Neural crest cell (in vitro differentiated cells): ENCODE data around the gene YIF1A. TPM values are rescaled to one million over a fixed set of nuclear protein-coding genes. Genes with fewer than 3 reads are reported as not detected.

Source experiments
- DNase-seq: peaks from one replicate; pipeline ENCODE4 v3.0.0; 2021; ENCODE audit warnings: low read depth, mixed read lengths, low spot score
- H3K27ac Mint-ChIP-seq: one replicate; pipeline ENCODE4 v1.8.0; 2021; ENCODE audit warnings: mild to moderate bottlenecking, mixed read lengths; ENCODE audit not compliant: unreplicated experiment
- H3K27me3 Mint-ChIP-seq: 2 replicates; pipeline ENCODE4 v1.8.0; 2021; ENCODE audit warnings: low read depth, mild to moderate bottlenecking, mixed read lengths
- H3K36me3 Mint-ChIP-seq: 2 replicates; pipeline ENCODE4 v1.8.0; 2021; ENCODE audit warnings: low read depth, mild to moderate bottlenecking, mixed read lengths
- H3K4me1 Mint-ChIP-seq: 2 replicates; pipeline ENCODE4 v1.8.0; 2021; ENCODE audit warnings: mixed read lengths
- H3K4me3 Mint-ChIP-seq: one replicate; pipeline ENCODE4 v1.8.0; 2021; ENCODE audit warnings: mild to moderate bottlenecking, mixed read lengths
- H3K9me3 Mint-ChIP-seq: 2 replicates; pipeline ENCODE4 v1.8.0; 2021; ENCODE audit warnings: mixed read lengths
- long read RNA-seq: library from polyadenylated mRNA; unstranded; transcript quantifications from one replicate; pipeline ENCODE4 v2.0.0, GENCODE V29; 2020
- total RNA-seq: library from RNA; stranded (reverse); gene quantifications from 2 replicates; pipeline ENCODE4 v1.2.1, GENCODE V29; 2021
- TF ChIP-seq, protein P1 (sequence below): fragments of 200-600 bp; sonication (generic); conservative IDR thresholded peaks from 2 replicates; pipeline ENCODE4 v1.5.0; 2021; ENCODE audit warnings: antibody characterized with exemption, mild to moderate bottlenecking

Gene YIF1A, protein sequence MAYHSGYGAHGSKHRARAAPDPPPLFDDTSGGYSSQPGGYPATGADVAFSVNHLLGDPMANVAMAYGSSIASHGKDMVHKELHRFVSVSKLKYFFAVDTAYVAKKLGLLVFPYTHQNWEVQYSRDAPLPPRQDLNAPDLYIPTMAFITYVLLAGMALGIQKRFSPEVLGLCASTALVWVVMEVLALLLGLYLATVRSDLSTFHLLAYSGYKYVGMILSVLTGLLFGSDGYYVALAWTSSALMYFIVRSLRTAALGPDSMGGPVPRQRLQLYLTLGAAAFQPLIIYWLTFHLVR
- 59.4 and 60.9 TPM in 2 replicates for total RNA-seq
- long read RNA-seq, transcript YIF1A-203 (8 exons, 1,124 nt): major isoform, 12 of 14 reads
- long read RNA-seq, partial matches to known transcripts: 0 of 14 reads
- long read RNA-seq, other reads (novel, unspliced or antisense): 1 of 14 reads

DNA sequence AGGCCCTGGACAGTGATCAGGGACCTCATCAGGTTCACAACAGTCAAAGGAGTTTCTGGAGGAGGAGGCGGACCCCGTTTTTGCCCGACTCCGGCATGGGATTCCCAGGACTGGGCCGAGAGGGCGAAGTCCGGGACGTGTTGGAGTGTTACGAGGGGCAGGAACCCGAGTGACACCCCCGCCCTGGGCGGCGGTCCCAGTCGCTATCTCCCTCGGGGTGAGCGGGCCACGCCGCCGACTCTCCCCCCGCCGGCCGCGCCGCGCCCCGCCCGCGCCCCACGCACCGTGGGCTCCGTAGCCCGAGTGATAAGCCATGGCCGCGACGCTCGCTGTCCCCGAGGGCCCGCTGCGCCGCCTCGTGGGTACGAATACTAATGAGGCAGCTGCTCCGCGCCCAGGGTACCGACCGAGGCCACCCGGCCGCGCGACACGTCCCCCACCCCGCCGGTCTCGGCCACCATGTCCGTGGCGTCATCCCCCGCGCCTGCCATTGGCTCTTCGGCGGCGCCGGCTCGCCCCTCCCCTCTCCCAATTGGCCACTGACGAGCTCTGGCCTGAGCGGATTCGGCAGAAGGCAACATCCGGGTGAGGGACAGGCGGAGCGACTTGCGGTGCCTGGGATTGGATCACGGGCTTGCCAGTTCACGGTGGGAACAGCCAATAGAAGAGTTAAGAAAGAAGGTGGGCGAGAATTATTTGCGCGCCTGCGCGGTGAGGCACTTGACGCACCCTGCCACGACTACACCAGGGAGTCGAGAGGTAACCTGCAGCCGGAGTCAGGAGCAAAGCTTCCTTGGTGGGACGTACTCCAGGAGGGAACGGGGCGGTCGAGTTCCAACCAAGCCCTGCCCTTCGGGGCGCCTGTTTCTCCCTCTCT, at the start of gene YIF1A:
YIF1A (minus strand) TSS at position 473 of the 877 bp plus-strand sequence; CDS start at position 315, 158 bp downstream.
- TF ChIP-seq, protein P1, sequence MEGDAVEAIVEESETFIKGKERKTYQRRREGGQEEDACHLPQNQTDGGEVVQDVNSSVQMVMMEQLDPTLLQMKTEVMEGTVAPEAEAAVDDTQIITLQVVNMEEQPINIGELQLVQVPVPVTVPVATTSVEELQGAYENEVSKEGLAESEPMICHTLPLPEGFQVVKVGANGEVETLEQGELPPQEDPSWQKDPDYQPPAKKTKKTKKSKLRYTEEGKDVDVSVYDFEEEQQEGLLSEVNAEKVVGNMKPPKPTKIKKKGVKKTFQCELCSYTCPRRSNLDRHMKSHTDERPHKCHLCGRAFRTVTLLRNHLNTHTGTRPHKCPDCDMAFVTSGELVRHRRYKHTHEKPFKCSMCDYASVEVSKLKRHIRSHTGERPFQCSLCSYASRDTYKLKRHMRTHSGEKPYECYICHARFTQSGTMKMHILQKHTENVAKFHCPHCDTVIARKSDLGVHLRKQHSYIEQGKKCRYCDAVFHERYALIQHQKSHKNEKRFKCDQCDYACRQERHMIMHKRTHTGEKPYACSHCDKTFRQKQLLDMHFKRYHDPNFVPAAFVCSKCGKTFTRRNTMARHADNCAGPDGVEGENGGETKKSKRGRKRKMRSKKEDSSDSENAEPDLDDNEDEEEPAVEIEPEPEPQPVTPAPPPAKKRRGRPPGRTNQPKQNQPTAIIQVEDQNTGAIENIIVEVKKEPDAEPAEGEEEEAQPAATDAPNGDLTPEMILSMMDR: no peak
- DNase-seq: peak; percentile 95
- no peaks in the 10 kb centered on the region for H3K9me3 Mint-ChIP-seq

DNA sequence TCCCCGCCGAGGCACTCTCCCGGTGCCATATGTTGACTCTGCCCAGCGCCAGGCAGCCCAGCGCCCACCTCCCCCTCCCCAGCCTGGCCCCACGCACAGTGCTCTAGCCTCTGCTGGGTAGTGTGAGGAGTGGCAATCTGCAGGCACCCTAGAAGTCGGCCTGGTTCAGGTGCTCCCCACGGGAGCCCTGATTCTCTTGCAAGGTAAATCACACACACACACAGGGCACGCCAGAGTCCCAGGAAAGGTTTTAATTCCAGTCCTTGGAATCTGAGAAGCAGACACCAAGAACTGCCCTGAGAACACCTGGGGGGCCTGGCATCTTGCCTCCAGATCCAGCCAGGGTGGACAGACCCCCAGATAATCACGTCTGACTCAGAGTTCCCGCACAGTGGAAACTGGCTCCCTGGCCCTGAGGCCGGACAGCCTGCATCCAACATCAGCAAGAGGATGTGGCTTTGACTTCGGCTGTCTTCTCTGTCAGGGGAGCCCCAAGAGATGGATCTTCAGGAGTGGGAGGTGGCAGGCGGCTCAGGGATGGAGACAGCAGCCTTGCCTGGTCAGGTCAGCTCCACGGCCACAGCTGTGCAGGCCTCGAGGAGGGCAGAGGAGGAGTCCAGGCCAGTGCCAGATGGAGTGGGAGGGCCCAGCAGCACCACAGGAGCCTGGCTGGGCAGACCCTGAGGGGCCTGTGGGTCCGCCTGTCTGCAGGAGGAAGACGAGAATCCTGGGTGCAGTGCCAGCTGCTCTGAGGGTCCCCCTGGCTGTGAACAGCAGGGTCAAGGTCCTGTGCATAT, 48.4 kb upstream of the YIF1A start:
- no peaks in the 10 kb centered on the region for H3K9me3 Mint-ChIP-seq

More for the DNA sequence above, at the start of gene YIF1A:
- no peaks in the 10 kb centered on the region for H3K36me3 Mint-ChIP-seq
- peaks cover 33% of the 10 kb centered on the region for H3K4me1 Mint-ChIP-seq
- peak within 1 kb of the TSS; percentile 91 for H3K4me3 Mint-ChIP-seq
- peak within 1 kb of the TSS; percentile 95 for H3K27ac Mint-ChIP-seq
- H3K27me3 Mint-ChIP-seq: peaks cover 43% of the 10 kb centered on the region

DNA sequence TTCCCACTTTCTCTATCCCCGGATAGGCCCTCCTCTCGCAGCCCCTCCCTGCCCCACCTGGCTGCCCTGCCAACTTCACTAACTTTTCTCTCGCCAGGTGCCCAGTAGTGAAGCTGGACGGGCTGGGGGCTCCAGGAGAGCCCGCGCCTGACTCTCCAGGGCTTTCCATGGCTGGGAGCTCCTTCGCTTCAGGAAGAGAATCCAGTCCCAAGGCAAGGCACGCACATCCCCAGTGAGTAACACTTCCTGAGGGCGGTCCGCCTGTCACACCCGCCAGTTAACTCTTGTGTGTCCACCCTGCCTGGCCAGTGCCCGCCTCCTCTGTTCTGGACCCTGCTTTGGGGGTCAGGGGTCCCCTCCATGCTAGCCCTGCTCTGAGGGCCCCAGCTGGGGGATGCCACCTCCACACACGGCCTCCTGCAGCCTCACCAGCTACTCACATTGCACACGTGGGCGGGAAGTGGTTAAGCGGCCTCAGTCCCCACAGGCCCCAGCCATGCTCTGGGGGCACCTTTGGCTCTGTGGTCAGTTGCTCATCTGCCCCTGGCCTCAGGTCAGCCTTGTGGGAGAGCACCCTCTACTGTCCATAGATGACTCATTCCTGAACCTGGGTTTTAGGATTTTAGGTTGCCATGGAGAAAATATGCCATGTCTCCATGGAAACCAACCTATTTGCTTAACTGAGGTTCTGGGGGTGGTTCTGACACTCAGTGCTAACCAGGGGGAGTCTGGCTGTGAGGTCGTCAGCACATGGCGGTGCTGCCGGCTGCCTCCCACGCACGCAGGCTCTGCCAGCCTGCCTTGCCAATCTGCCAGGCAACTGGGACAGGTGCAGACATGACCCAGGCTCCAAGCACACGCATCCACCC, 47.5 kb upstream of the YIF1A start, which contains the start of gene RIN1:
RIN1 (minus strand) TSS at position 201 of the 869 bp plus-strand sequence; CDS start at position 169, 32 bp downstream.
- H3K27me3 Mint-ChIP-seq: no peaks in the 10 kb centered on the region
- no peak for DNase-seq
- H3K4me1 Mint-ChIP-seq: peaks cover 20% of the 10 kb centered on the region
- H3K36me3 Mint-ChIP-seq: peaks cover under 1% of the 10 kb centered on the region
- H3K9me3 Mint-ChIP-seq: no peaks in the 10 kb centered on the region
- H3K27ac Mint-ChIP-seq: peak within 1 kb of the TSS; percentile 62
- peak within 1 kb of the TSS; percentile 93 for H3K4me3 Mint-ChIP-seq
- TF ChIP-seq, protein P1: peak; percentile 55

More for the DNA sequence above, 48.4 kb upstream of the YIF1A start:
- Mint-ChIP-seq H3K4me1 (peaks cover 20% of the 10 kb centered on the region), H3K4me3 (peak overlapping the region; percentile 93), H3K27ac (peak overlapping the region; percentile 62), H3K36me3 (peaks cover 4% of the 10 kb centered on the region), H3K27me3 (no peaks in the 10 kb centered on the region)
- no peak for DNase-seq
- TF ChIP-seq, protein P1: no peak

DNA sequence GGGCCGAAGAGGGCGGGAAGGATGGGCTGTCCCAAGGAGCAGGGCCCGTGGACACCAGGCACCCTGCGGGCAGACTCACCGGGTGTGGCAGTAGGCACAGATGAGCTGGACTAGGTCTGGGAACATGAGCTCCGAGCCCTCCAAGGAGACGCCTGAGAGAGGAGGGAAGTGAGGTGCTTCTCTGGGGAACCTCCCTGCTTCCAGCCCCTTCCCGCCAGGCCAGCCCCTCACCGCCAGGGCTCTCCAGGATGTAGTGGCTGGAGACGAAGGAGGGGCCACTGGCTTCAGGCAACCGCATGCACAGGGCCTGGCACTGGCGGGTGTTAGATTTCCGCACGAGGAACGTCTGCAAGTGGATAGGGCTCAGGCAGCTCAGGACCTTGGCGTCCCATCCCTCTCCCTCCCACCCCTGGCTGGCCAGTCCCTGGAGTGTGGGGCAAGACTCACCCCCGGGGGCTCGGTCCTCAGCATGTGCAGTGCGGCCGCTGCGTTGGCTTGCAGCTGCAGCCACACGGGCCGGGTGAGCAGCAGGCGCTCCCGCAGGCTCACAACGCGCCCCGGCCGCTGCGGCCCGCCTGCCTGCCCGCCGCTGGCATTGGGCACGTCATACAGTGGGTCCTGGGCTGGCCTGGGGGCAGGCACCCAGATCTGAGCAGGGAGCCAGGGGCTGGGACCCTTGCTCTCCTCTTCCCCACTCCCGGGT, 46.7 kb upstream of the YIF1A start:
- no peaks in the 10 kb centered on the region for H3K36me3 Mint-ChIP-seq
- no peaks in the 10 kb centered on the region for H3K27me3 Mint-ChIP-seq
- H3K27ac Mint-ChIP-seq: peak overlapping the region; percentile 35
- H3K4me1 Mint-ChIP-seq: peaks cover 20% of the 10 kb centered on the region
- TF ChIP-seq, protein P1: no peak
- no peak for DNase-seq
- H3K4me3 Mint-ChIP-seq: peak overlapping the region; percentile 93
- H3K9me3 Mint-ChIP-seq: no peaks in the 10 kb centered on the region
